Activated CD4-positive, alpha-beta memory T cell treated with anti-CD3 and anti-CD28 coated beads for 36 hours (primary cell): Measurements from ENCODE around the gene FNDC4. TPM values are rescaled to one million over a fixed set of nuclear protein-coding genes. Genes with fewer than 3 reads are reported as not detected.

Source experiments
- CTCF ChIA-PET: fragments of 350-600 bp; sonication (Branson Sonifier 250); formaldehyde crosslinking; loops from one replicate; lab custom pipeline; 2021; ENCODE audit warnings: antibody characterized with exemption, inconsistent platforms; lab: Charles Lee
- POLR2A ChIA-PET: fragments of 350-600 bp; sonication (Branson Sonifier 250); formaldehyde crosslinking; loops from one replicate; lab custom pipeline; 2021; ENCODE audit warnings: antibody characterized with exemption; lab: Charles Lee
- DNase-seq: peaks from one replicate; pipeline ENCODE4 v3.0.0-alpha.2; 2020
- H3K27ac Mint-ChIP-seq: one replicate; pipeline ENCODE4 v1.8.0; 2021; ENCODE audit warnings: mixed read lengths
- H3K27me3 Mint-ChIP-seq: one replicate; pipeline ENCODE4 v1.8.0; 2021; ENCODE audit warnings: mixed read lengths
- H3K36me3 Mint-ChIP-seq: one replicate; pipeline ENCODE4 v1.8.0; 2021; ENCODE audit warnings: mixed read lengths
- H3K4me1 Mint-ChIP-seq: one replicate; pipeline ENCODE4 v1.8.0; 2021; ENCODE audit warnings: low read depth, mixed read lengths
- H3K4me3 Mint-ChIP-seq: one replicate; pipeline ENCODE4 v1.8.0; 2021; ENCODE audit warnings: mild to moderate bottlenecking, mixed read lengths
- H3K9me3 Mint-ChIP-seq: one replicate; pipeline ENCODE4 v1.8.0; 2021; ENCODE audit warnings: mixed read lengths
- intact Hi-C: fragments of 100-400 bp; cut with micrococcal nuclease; formaldehyde crosslinking; loops from one replicate; pipeline ENCODE4 v1.15.1; 2023
- total RNA-seq, 2 experiments: library from RNA; stranded (reverse); gene quantifications; one replicate each; pipeline ENCODE4 v1.2.3, GENCODE V29; 2021

FNDC4 gene
- total RNA-seq, 2 experiments from 2014 or later: 0.22 to 0.38 TPM

DNA sequence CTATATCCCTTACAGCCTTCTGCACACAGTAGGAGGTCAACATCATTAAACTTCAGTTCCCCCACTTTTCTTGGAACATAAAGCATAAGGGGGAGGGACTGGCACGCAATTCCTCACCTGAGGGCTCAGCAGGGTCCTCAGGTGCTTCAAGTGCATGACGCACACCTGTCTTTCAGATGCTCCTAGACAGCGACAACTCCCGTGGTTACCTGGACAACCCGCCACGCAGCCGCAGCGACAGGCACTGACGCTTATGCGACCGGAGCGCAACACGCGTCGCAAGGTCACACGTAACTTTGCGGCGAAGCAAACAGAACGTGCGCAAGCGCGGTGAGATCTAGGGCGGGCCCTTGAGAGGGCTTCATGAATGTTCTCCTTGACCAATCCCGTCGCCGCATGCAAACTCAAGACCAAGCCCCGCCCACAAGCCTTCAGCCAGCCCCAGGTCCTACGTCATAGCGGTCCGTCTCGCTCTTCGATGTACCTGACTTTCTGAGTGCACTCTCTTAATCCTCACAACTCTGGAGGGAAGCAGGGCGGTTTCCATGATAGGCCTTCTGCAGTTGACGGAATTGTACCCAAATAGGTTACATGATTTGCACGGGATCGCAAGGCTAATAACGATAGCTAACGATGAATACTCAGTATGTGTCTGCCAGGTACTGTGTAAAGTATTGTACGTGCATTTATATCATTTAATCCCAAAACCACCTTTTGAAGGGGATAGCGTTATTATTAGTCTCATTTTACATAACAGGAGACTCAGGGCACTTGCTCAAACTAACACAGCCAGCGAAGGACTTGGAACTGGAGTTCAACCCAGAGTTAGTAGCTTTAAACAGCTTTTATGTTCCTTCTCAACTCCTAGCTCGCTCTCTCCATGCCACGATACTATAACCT, 5.3 kb downstream of the FNDC4 start, which contains the start of gene IFT172:
TSS of gene IFT172 (minus strand) at position 246 of the 900 bp plus-strand sequence. CDS start at position 156, 90 bp downstream.
- Mint-ChIP-seq H3K36me3 (peaks cover 3% of the 10 kb centered on the region), H3K4me1 (peaks cover 31% of the 10 kb centered on the region), H3K9me3 (no peaks in the 10 kb centered on the region), H3K4me3 (peak within 1 kb of the TSS; percentile 88), H3K27me3 (peaks cover 14% of the 10 kb centered on the region), H3K27ac (peak within 1 kb of the TSS; percentile 76)
- peak; percentile 100 for DNase-seq
- ChIA-PET POLR2A (interaction anchor here (0.8 kb wide), 1 partner anchor 61 kb away, joined by 3 read pairs; the partner anchor contains the start of gene NRBP1), CTCF (no interaction called here)
- intact Hi-C loops: loop anchor here (1.0 to 2.0 kb wide), 8 partner anchors 61 to 194 kb away; partner anchors contain the start of genes CCDC121, GPN1, GTF3C2 and NRBP1

GRCh38 chr2:27489118-27489497, 5.9 kb downstream of the FNDC4 start:
- peak overlapping the region; percentile 76 for H3K27ac Mint-ChIP-seq
- CTCF ChIA-PET: no interaction called here

DNA sequence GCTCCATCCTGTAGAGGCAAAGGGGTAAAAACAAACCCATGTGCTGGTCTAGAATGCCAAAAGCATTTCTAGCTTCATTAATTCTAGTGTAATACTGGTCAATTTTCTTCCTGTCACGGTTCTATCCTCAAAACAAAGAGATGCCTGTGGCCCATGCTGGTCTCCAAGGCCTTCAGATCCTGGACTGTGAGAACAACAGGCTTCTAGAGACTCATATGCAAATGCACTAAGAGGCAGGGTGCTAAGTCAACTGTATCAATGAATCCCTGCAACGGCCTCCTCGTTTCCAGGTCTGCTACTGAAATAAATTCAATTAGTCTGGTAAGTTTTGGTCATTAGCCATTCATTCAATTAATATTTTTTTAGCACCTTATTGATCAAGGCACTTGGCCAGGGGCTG, 9.5 kb downstream of the FNDC4 start:
- ChIA-PET CTCF (interaction anchor here (0.7 kb wide), 1 partner anchor 37 kb away, joined by 3 read pairs; no protein-coding TSS in a partner anchor), POLR2A (no interaction called here)
- DNase-seq: no peak
- Mint-ChIP-seq H3K9me3 (no peaks in the 10 kb centered on the region), H3K27me3 (no peaks in the 10 kb centered on the region), H3K36me3 (peaks cover 3% of the 10 kb centered on the region), H3K4me1 (peaks cover 18% of the 10 kb centered on the region), H3K27ac (no peak overlapping the region), H3K4me3 (no peak overlapping the region)
- intact Hi-C loops: no loop called here

More at GRCh38 chr2:27489118-27489497, 5.9 kb downstream of the FNDC4 start:
- H3K4me1 Mint-ChIP-seq: peaks cover 30% of the 10 kb centered on the region
- no peaks in the 10 kb centered on the region for H3K9me3 Mint-ChIP-seq
- POLR2A ChIA-PET: no interaction called here
- H3K36me3 Mint-ChIP-seq: peaks cover 3% of the 10 kb centered on the region
- no peak for DNase-seq
- peaks cover 10% of the 10 kb centered on the region for H3K27me3 Mint-ChIP-seq
- H3K4me3 Mint-ChIP-seq: peak overlapping the region; percentile 88
- intact Hi-C loops: loop anchor here (1.0 to 2.0 kb wide), 8 partner anchors 61 to 194 kb away; partner anchors contain the start of genes CCDC121, GPN1, GTF3C2 and NRBP1

DNA sequence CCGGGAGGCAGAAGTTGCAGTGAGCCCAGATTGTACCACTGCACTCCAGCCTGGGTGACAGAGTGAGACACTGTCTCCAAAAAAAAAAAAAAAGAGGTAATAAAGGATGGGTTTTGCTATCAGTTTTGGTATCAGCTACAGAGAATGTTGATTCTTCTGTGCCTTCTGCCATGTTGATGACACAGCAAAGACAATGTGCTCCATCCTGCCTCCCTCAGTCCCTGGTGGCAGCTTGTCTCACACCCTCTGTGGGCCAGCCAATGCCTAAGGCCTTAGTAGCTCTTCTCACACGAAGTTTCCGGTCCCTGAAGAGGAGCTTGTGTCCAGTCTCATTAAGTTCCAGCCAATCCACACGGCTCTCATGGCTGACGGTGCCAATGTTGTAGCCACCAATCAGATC, 23.0 kb downstream of the FNDC4 start:
- DNase-seq: no peak
- intact Hi-C loops: no loop called here
- Mint-ChIP-seq H3K36me3 (peaks cover 8% of the 10 kb centered on the region), H3K9me3 (no peaks in the 10 kb centered on the region), H3K27me3 (no peaks in the 10 kb centered on the region), H3K4me3 (no peak overlapping the region), H3K27ac (no peak overlapping the region), H3K4me1 (no peaks in the 10 kb centered on the region)
- ChIA-PET CTCF (no interaction called here), POLR2A (no interaction called here)

- Mint-ChIP-seq H3K27ac (no peak overlapping the region), H3K4me3 (no peak overlapping the region), H3K9me3 (no peaks in the 10 kb centered on the region), H3K27me3 (no peaks in the 10 kb centered on the region), H3K36me3 (peaks cover 5% of the 10 kb centered on the region), H3K4me1 (no peaks in the 10 kb centered on the region)
- ChIA-PET CTCF (no interaction called here), POLR2A (no interaction called here)
- no peak for DNase-seq
- intact Hi-C loops: no loop called here
These were observed 30.6 kb downstream of the FNDC4 start for GRCh38 chr2:27464443-27464842.

- Mint-ChIP-seq H3K9me3 (no peaks in the 10 kb centered on the region), H3K4me3 (no peak overlapping the region), H3K4me1 (no peaks in the 10 kb centered on the region), H3K36me3 (peaks cover 6% of the 10 kb centered on the region), H3K27ac (no peak overlapping the region), H3K27me3 (no peaks in the 10 kb centered on the region)
- ChIA-PET POLR2A (no interaction called here), CTCF (no interaction called here)
- DNase-seq: no peak
- intact Hi-C loops: no loop called here
These were observed 33.9 kb downstream of the FNDC4 start for GRCh38 chr2:27461118-27461517.

GRCh38 chr2:27453968-27454367, 41.0 kb downstream of the FNDC4 start:
- no peak overlapping the region for H3K4me3 Mint-ChIP-seq
- DNase-seq: no peak
- H3K36me3 Mint-ChIP-seq: peaks cover 4% of the 10 kb centered on the region
- H3K27ac Mint-ChIP-seq: no peak overlapping the region
- CTCF ChIA-PET: no interaction called here
- H3K4me1 Mint-ChIP-seq: peaks cover 4% of the 10 kb centered on the region
- intact Hi-C loops: no loop called here
- POLR2A ChIA-PET: no interaction called here
- H3K27me3 Mint-ChIP-seq: no peaks in the 10 kb centered on the region
- H3K9me3 Mint-ChIP-seq: no peaks in the 10 kb centered on the region

GRCh38 chr2:27451095-27451494, 43.9 kb downstream of the FNDC4 start:
- H3K4me3 Mint-ChIP-seq: no peak overlapping the region
- no peak overlapping the region for H3K27ac Mint-ChIP-seq
- H3K27me3 Mint-ChIP-seq: no peaks in the 10 kb centered on the region
- H3K4me1 Mint-ChIP-seq: peaks cover 4% of the 10 kb centered on the region
- H3K36me3 Mint-ChIP-seq: peaks cover 4% of the 10 kb centered on the region
- no peaks in the 10 kb centered on the region for H3K9me3 Mint-ChIP-seq
- DNase-seq: no peak
- CTCF ChIA-PET: no interaction called here
- POLR2A ChIA-PET: no interaction called here
- intact Hi-C loops: no loop called here

DNA sequence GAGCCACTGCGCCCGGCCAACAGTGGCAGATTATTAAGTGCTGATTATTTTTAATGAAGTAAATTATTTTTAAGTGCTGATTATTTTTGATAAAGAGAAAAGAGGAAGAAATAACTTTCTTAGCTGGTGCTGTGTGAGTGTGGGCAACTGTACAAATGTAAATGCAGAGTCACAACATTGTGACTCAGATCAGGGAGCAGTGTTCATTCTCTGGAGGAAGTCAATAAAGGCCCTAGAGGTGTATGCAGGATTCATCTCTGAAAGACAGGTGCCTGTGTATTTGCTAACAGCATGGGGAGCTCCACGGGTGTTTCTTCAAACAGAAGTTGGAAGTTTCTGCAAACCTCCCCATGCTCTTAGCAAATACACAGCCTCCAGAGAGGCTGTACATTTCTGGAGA, 46.6 kb downstream of the FNDC4 start:
- H3K36me3 Mint-ChIP-seq: peaks cover 1% of the 10 kb centered on the region
- no peaks in the 10 kb centered on the region for H3K27me3 Mint-ChIP-seq
- H3K4me3 Mint-ChIP-seq: no peak overlapping the region
- no peak for DNase-seq
- no peak overlapping the region for H3K27ac Mint-ChIP-seq
- intact Hi-C loops: no loop called here
- peaks cover 4% of the 10 kb centered on the region for H3K4me1 Mint-ChIP-seq
- CTCF ChIA-PET: interaction anchor here (0.6 to 1.2 kb wide), 2 partner anchors 22 to 37 kb away, joined by 3 read pairs; no protein-coding TSS in a partner anchor
- POLR2A ChIA-PET: no interaction called here
- H3K9me3 Mint-ChIP-seq: no peaks in the 10 kb centered on the region

DNA sequence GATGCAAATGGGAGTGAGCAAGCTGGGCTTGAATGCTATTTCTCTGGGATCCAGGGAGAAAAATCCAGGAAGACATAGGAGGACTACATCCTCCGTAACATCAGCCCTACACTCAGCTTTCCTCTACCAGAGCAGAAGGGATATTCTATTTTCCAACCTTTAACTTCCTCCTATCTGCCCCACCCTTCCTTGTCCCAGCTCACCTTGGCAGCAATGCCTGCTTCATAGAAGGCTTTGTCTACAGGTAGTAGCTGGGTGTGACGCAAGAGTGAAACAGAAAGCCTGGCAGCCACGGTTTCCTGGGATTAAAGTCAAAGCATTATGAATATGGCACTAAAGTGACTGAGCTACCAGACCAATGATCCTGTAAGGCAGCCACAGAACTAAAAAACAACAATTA, 48.9 kb downstream of the FNDC4 start:
- Mint-ChIP-seq H3K27me3 (no peaks in the 10 kb centered on the region), H3K4me3 (no peak overlapping the region), H3K27ac (no peak overlapping the region), H3K9me3 (no peaks in the 10 kb centered on the region), H3K36me3 (peaks cover 16% of the 10 kb centered on the region), H3K4me1 (peaks cover 2% of the 10 kb centered on the region)
- POLR2A ChIA-PET: interaction anchor here (1.0 to 1.1 kb wide), 2 partner anchors 13 to 17 kb away, joined by 3 read pairs; no protein-coding TSS in a partner anchor
- CTCF ChIA-PET: interaction anchor here (1.1 kb wide), 1 partner anchor 16 kb away, joined by 3 read pairs; no protein-coding TSS in a partner anchor
- intact Hi-C loops: no loop called here
- peak; percentile 27 for DNase-seq

DNA sequence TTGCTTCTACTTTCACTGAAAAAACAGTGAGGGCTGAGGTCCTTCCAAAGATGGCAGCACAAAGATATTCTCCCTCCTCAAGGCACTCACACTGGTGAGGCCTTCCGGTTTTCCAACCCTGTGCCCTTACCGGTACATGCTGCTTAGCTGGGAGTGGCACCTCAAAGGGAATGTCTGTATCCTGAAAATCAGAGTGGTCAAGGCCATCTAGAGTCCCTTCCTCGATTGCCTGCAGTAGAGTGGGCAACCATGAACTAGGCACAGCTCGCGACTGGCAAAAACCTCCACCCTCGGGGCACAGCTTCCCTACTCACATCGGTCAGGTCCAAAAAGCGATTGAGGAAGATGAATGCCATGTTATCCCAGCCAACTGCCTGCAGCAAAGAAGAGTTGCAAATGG, 49.4 kb downstream of the FNDC4 start:
- intact Hi-C loops: no loop called here
- Mint-ChIP-seq H3K36me3 (peaks cover 20% of the 10 kb centered on the region), H3K27ac (no peak overlapping the region), H3K9me3 (no peaks in the 10 kb centered on the region), H3K27me3 (no peaks in the 10 kb centered on the region), H3K4me1 (no peaks in the 10 kb centered on the region), H3K4me3 (no peak overlapping the region)
- DNase-seq: no peak
- ChIA-PET POLR2A (interaction anchor here (1.0 to 1.1 kb wide), 2 partner anchors 13 to 16 kb away, joined by 3 read pairs; no protein-coding TSS in a partner anchor), CTCF (interaction anchor here (0.6 to 1.1 kb wide), 2 partner anchors 15 to 166 kb away, joined by 3 read pairs; no protein-coding TSS in a partner anchor)

DNA sequence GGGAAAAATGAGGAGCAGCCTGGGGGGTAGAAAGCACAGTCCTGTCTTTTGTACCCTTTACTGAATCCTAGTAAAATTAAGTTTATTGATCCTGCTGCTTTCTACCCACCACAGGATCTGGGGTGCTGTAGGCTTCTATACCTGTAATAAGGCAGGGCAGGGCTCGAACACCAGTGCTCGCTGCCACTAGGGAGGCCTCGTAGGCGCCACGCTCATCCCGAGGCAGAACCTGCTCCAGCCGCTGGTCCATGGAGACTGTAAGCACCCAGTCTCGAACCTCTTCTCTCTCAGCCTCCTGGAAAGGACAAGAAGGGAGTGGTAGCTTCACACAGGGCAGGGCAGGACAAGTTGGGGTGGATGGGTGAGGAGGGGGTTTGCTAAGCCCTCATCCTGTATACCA, 49.8 kb downstream of the FNDC4 start:
- POLR2A ChIA-PET: interaction anchor here (1.1 kb wide), 1 partner anchor 16 kb away, joined by 3 read pairs; no protein-coding TSS in a partner anchor
- Mint-ChIP-seq H3K27ac (no peak overlapping the region), H3K4me1 (no peaks in the 10 kb centered on the region), H3K4me3 (no peak overlapping the region), H3K27me3 (no peaks in the 10 kb centered on the region), H3K36me3 (peaks cover 24% of the 10 kb centered on the region), H3K9me3 (no peaks in the 10 kb centered on the region)
- CTCF ChIA-PET: interaction anchor here (0.6 to 1.1 kb wide), 2 partner anchors 15 to 166 kb away, joined by 3 read pairs; no protein-coding TSS in a partner anchor
- DNase-seq: no peak
- intact Hi-C loops: no loop called here
